DOHH2 (cell line): ENCODE measurements around the gene ETS1.

Source experiments
- EZH2phosphoT487 ChIP-seq: fragments of 200-600 bp; sonication (generic); IDR thresholded peaks from 2 replicates; pipeline ENCODE4 v1.6.1; 2017; ENCODE audit warnings: borderline replicate concordance, mild to moderate bottlenecking, antibody characterized with exemption, low read length, moderate library complexity, mixed read lengths
- TF ChIP-seq, protein P1 (sequence below): fragments of 200-600 bp; sonication (generic); IDR thresholded peaks from one replicate; pipeline ENCODE4 v1.5.1; 2014; ENCODE audit warnings: antibody characterized with exemption, mild to moderate bottlenecking, low read depth, low read length; ENCODE audit not compliant: poor library complexity, severe bottlenecking

DNA sequence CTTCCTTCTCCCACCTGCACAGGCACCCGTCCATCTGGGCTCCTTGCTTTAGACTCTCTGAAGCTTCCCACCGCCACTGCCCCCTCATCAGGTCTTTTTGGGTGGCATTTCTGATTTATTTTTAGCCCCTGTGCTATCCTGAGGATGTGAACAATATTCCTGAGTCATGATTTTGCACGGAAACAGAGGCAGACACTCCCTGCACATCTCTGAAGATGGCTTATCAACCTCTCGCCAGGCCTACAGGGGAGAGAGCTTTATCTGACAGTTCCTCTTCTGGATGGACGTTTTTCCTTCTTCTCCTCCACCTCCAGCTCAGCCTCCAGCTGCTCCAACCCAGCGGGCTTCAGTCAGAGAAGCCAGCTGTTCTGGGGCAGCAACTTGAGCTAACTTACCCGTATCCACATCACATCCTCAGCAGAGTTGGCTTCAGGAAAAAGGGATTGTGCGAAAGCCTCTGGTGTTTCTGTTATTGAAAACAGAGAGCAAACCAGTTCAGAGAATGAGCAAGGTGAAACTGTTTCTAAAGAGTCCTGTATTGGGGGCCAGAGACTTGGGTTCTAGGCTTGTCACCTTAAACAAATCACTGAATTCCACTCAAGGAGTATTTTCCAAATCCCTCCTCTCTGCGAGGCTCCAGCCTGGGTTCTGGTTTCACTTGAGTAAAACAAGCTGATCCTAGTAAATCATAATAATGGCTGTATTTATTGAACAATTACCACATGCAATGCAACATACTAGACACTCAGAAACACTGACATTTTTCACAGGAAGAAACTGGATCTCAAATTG, 33.1 kb upstream of the ETS1 start:
- TF ChIP-seq, protein P1, sequence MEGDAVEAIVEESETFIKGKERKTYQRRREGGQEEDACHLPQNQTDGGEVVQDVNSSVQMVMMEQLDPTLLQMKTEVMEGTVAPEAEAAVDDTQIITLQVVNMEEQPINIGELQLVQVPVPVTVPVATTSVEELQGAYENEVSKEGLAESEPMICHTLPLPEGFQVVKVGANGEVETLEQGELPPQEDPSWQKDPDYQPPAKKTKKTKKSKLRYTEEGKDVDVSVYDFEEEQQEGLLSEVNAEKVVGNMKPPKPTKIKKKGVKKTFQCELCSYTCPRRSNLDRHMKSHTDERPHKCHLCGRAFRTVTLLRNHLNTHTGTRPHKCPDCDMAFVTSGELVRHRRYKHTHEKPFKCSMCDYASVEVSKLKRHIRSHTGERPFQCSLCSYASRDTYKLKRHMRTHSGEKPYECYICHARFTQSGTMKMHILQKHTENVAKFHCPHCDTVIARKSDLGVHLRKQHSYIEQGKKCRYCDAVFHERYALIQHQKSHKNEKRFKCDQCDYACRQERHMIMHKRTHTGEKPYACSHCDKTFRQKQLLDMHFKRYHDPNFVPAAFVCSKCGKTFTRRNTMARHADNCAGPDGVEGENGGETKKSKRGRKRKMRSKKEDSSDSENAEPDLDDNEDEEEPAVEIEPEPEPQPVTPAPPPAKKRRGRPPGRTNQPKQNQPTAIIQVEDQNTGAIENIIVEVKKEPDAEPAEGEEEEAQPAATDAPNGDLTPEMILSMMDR = no peak
- no peak for TF ChIP-seq EZH2phosphoT487
